Activated T-helper 1 cell treated with anti-CD3 and anti-CD28 coated beads, Interleukin-2, amount 50 U/mL, for 16 hours (primary cell): Measurements from ENCODE around the gene UBE2I.

ENCODE experiments used
- DNase-seq, 2 donors: peaks; one replicate each; pipeline ENCODE4 v3.0.0-alpha.2; 2020; ENCODE audit warnings: low read depth in 1 of 2, low spot score in 1 of 2

Gene UBE2I

DNA sequence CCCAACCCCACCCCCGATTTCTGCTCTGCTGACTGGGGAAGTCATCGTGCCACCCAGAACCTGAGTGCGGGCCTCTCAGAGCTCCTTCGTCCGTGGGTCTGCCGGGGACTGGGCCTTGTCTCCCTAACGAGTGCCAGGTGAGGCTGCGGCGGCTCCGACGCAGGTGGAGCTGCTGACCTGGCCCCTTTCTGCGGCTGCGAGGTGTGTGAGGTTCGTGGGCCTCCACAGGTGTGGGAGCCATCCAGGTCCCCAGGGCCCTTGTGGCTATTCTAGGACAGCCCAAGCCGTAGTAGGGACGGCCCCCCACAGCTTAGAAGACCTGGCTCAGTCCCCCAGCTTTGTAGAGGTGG lies 3.0 kb downstream of the UBE2I start:
- DNase-seq, result no peak

DNA sequence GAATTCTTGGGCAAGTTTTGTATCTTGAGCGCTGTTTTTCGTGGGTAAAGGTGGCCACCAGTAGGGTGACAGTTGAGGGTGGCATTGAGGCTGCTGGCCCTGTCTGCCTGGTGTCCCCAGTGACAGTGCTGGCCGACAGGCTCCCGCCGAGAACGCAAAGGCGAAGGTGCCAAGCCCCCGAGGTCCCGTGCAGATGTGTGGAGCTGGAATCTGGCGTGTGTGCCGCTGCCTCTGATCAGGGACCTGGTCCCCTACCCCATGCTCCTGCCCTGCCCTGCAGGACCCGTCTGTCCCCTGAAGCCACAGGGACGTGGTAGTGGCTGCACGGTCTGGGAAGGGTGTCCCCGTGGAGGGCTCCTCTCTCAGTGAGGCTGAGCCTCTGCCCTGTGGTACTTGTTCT lies 3.5 kb downstream of the UBE2I start:
- no peak for DNase-seq

DNA sequence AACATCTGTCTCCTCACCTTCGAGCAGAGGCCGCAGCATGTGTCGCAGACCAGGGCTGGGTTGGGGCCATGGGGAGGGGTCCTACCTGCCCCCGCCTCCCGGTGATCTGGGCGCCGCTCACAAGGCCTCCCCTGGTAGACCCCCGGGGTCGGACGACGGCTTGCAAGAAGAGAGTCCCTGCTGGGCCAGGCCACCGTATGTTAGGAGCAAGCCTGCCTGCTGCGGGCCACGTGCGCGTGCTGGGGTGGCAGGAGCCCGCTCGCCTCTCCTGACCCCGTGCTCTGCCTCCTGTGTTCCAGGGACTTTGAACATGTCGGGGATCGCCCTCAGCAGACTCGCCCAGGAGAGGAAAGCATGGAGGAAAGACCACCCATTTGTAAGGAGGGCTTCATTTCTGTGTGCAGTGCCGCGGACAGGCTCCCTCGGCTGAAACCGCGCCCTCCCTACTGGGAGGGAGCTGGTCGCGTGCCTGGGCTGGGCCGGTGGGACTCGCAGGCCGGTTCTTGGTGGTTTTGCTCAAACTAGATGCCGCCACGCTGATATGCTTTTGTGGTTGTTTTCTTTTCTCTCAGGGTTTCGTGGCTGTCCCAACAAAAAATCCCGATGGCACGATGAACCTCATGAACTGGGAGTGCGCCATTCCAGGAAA lies 4.4 kb downstream of the UBE2I start:
- DNase-seq, result no peak

DNA sequence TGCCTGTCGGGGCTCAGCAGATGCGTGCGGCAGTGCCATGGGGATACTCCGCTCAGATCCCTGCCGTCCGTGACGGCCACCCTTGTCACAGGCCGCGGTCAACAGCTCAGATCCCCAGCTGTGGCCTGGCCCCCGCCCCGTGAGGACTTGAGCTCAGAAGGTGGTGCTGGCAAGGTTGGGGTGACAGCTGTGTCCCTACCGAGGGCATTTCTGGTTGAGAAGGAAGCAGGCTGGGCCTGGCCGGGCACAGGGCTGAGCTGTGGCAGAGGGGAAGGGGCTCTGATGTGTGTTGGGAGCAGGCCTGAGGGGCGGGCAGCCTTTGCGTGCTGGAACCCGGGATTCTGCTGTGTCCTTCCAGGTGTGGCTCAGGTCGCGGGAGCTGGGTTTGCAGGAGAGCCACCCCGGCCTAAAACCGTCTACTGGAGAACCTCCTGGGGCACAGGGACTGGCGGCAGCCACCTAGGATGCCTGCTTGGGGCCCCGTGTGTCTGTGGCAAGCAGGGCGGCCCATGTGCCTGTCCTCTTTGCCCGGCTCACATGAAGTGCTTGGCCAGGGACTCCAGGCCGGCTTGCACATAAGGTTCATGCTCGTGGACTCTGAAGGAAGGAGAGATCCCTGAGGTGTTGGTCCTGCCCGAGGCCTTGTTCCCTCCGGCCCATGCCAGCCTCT lies 5.1 kb downstream of the UBE2I start:
- DNase-seq, result no peak

DNA sequence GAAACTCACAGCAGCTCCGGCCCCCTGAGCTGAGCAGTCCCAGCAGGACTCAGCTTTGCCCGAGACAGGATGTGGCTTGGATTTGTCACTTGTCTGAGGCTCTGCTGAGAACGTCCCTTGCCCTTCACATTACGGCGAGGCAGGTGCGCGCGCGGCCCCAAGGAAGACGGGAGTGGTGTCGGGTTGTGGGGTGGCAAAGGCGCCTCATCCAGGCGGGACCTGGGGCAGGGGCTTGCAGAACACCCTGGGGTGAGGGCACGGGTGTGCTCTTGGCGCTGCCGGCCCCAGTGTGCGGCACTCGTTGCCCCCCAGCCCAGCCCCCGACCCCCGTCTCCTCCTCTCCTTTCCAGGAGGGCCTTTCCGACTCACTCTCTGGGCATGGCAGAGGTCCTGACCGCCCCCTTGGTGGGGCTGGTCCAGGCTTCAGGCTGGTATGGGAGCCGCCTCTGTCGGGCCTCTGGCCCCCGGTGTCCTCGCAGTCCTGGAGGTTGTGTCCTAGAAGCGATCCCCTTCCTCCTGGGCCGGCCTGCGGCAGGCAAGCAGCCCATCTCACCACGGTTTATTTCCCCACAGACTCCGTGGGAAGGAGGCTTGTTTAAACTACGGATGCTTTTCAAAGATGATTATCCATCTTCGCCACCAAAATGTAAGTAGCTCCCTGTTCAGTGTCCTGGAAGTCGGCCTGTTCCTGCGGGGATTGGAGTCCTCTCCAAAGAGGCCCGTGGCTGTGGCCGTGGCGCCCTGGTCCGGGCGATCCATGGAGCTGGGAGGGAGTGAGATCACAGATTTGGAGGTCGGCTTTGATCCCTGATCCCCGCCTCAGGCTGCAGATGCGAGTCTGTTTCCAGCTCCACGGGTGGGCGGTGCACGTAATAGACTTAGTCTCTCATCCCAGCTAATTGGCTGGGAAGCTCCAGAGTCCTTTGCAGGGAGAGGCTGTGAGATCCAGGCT lies 5.9 kb downstream of the UBE2I start:
- no peak for DNase-seq

DNA sequence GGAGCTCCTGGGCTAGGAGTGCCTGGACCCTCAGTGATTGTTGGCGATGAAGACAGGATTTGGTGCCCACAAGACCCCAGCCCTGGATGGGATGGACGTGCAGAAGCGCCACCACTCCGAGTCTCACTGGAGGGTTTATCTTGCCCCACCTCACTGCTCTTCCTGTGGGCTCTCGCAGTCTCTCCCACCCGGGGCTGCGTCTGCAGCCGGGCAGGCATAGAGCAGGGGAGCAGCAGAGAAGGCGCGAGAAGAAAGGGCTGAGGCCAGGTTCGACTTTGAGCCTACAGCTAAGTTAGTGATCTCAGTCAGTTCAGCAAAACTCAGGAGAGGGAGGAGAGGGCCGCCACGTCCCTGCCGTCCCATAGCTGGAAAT lies 6.6 kb downstream of the UBE2I start:
- DNase-seq, result no peak

DNA sequence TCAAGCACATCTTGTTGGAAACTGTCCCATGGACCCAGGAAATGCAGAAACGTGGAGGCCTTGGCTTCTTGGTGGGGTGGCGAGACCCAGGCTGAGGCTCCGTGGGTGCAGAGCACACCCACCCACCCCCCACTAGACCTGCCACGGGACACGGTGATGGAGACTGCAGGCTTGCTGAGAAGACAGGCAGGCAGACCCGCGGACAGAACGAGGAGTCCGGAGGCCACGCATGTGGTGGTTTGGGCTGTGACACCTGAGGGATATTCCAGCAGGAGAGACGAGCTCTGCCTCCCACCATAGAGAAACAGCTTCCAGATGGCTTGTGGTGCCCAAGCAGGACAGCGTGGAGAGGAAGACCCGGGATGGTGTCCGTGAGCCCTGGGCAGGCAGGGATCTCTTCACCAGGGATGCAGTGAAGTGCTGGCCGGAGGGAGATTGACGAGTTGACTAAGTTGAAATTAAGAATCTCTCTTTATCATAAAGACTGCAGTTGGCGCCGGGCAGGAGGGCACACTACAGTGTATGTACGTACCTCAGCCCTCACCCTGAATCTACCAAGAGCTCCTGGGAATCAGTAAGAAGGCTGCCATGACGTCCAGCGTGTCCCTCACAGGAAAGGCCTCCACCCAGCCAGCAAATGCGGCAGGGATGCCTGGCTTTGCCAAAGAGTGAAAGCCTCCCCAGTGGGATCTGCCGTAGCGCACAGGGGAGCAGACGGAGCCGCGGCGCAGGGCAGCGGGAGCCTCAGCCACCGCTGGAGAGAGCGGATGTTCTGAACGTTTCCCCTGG lies 8.2 kb downstream of the UBE2I start:
- no peak for DNase-seq

DNA sequence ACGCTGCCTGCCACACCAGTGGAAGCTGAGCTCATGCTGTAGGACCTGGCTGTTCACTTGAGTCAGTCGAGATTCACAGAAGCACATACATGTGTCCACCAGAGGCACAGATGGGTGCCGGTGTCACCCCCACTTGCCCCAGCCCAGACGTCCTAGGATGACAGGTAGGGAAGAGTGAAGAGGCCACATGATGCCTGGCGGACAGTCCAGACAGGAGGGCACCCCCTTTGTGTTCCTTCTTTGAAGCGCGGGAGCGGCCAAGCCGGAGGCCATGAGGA lies 8.8 kb downstream of the UBE2I start:
- DNase-seq, result no peak

DNA sequence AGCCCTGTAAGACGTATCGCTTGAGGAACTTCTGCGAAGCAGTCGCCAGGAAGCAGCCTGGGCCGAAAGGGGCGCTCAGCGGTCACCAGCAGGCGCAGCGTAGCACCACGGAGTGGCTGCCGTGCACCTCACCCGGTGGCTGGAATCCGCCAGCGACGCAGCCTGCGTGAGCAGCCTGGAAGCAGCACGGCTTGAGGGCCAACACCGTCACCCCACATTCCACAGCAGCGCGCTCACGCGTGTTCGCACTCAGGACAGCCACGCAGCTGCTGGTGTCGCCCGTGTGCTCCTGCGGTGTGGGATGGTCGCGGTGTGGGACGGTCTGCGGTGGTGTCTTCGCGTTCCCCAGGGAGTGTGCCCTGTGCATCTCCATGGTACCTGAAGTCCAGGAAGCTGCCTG lies 9.6 kb downstream of the UBE2I start:
- DNase-seq, result no peak

DNA sequence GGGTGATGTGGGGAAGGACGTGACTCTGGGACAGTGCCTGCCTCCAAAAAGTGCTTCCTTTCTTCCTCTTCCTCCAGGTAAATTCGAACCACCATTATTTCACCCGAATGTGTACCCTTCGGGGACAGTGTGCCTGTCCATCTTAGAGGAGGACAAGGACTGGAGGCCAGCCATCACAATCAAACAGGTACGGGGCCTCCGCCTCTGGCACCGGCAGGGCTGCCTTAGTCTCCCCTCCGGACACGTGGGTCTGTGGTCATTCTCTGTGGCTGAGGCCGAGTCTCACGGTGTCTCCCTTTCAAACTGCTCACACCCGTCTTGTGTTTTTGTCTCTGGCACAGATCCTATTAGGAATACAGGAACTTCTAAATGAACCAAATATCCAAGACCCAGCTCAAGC lies 10.7 kb downstream of the UBE2I start:
- DNase-seq, result no peak

DNA sequence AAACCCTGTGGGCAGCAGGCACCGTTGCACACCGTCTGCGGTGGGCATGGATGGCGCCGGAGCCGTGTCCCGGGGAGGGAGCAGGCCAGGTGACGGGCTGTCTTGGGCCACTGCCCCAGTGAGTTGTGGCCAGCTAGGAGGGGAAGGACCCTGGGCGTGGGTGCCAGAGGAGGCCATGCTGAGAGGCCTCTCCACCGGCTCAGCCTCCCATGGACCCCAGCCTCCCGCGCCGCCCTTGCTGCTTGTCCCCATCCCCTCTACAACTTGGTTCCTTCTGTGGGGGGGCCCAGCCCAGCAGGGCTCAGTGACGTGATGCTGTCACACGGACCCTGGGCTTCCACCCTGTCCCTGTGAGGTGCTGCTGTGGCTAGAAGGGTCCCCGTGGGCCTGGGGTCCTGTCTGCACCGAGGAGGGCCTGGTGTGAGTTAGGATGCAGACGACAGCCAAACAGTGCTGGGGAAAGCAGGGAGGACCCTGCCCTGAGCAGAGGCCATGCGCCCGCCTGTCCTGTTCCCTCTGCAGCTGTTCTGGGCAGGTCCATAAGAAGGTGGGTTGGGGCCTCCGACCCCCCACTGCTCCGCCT lies 11.3 kb downstream of the UBE2I start:
- no peak for DNase-seq

DNA sequence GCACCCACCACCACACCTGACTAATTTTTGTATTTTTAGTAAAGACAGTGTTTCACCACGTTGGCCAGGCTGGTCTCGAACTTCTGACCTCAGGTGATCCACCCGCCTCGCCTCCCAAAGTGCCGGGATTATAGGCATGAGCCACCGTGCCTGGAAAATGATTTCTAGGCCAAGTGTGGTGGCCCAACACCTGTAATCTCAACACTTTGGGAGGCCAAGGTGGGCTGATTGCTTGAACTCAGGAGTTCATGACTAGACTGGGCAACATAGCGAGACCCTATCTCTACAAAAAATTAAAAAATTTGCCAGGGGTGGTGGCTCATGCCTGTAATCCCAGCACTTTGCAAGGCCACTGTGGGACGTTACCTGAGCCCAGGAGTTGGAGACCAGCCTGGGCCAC lies 13.0 kb downstream of the UBE2I start:
- no peak for DNase-seq

DNA sequence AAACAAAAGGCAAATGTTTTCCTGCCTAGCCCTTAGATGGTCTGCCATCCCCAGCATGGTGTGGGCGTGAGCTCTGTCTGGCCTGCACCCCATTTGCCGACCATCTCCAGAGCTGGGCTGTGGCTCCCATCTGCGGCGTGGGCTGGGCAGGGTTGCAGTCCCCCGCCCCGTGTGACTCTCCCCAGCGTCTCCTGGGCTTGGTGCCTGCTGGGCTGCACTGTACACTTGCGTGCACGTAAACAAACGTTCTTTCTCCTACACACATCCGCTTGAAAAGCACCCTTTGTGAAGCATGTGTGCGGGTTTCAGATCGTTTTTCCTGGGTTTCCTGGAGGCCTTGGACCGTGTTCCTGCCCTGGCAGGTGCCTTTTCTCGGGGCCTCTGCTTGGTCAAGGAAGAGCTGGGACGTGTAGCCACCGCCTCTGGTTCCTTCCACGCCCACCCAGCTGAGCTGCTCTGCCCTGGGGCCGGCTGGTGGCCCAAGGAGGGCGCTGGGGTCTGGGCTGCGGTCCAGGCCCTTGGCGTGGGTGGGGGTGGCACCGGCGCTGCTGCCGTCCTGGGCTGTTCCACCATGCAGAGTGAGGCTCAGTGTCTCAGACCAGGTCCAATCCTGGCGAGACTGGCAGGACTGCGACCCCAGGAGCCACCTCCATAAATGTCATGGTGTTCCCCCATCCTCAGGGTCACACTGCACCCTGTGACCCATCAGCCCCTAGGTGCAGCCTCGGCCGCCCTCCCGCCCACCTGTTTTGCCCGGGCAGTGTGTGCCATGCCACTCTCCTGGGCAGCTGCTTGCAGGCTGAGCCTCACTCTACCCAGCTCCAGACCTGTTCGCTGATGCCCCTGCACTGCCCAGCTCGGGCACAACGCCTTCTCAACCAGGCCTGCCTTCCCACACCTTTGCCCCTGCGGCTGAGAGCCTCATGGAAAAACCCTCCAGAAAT lies 14.1 kb downstream of the UBE2I start:
- DNase-seq, result no peak

DNA sequence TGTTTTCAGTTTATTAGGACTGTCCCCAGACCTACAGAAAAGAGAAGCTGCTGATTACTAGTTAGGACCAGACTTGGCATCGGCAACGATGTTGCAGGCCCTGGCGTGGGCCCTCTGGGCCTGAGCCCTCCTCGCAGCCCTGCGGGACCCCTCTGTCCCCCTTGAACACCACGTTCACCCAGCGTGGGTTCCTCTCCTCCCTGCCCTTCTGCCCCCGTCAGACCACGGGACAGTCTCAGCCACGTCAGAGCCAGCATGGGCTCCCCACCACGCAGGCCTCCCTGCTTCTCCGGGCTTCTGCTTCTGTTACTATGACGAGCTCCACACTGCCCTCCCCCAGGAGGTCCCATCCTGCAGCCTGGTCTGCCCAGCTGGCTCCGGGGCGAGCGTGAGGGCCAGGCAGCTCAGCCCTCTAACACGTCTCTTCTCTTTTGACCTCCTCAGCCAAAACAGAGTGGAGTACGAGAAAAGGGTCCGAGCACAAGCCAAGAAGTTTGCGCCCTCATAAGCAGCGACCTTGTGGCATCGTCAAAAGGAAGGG lies 14.9 kb downstream of the UBE2I start:
- no peak for DNase-seq

DNA sequence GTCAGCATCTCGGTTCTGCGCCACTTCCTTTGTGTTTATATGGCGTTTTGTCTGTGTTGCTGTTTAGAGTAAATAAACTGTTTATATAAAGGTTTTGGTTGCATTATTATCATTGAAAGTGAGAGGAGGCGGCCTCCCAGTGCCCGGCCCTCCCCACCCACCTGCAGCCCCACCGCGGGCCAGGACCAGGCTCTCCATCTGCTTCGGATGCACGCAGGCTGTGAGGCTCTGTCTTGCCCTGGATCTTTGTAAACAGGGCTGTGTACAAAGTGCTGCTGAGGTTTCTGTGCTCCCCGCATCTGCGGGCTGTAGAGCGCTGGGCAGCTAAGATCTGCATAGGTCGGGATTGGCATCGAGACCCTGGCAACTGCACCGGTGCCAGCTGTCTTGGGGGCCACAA lies 15.8 kb downstream of the UBE2I start:
- DNase-seq, result no peak

DNA sequence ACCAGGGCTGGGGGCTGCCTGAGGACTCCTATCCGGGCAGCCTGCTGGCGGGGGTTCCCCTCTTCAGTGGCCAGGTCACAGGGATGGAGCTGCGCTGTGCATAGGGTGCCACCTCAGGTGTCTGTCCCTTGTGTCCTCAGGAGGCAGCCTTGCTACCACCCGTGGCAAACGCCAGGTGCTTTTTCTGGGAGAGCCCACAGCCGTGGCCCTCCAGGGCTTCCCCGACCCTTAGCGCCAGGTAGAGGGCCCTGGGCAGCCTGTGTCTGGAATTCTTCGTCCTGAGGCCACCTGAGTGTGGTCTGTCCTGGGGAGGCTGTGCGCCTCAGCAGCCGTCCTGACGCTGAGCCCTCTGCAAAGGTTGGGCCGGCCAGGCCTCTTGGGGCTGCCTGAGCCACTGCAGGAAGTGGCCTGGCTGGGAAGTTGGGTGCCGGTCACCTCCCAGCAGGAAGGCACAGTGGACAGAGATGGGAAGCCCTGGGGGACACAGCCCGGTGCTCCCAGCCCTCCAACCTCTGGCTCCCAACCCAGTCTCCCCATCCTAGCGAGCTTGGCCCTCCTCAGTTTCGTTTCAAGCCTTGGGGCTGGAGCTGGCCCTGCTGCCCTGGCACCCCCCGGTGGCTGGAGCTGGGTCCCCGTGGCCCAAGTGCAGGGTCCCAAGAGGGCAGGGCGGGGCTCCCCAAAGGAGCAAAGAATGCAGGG lies 16.4 kb downstream of the UBE2I start:
- DNase-seq, result no peak

DNA sequence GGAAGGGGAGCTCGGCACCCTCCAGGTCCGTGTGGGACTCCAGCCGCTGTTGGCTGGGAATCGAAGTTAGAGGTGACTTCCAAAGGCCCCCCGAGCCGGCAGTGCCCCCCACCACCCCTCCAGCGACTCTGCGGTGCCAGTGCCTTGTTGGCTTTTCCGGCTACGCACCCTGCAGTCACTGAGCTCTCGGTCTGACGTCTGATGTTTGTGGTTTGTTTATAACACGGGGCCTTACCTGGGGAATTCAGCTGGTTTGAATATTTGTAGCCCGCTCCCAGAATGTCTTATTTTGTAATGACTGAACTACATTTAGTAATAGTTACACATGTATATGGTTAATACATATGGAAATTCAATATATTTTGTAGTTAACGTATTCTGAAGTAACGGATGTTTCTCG lies 17.0 kb downstream of the UBE2I start:
- DNase-seq, result no peak

DNA sequence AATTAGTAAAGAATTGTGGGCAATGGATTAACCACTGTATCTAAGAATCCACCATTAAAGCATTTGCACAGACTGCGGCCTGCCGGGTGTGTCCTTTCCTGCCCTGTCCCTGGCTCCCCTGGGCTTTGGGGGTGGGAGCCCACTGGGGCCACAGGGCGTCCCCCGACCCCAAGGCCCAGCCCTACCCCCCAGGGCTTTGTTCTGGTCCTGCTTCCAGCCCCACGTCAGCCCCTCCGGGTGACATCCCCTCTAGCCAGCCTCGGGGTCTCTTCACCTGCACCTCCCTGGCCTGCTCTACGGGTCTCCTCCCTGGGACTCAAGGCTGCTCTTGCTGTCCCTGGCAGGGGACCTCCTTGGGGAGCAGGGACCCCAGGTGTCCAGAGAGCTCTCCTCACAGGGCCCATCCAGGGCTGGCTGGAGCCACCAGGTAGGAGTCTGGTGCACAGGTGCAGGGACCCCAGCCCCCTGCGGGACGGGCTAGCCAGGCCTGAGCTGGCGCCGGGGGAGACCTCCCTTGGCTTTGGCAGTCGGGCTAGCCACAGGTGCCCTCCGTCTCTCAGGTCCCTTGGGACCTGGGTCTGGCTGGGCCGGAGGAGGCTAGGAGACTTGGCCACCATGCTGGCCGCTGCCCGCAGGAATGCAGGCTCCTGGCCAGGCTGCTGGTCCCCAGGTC lies 17.6 kb downstream of the UBE2I start:
- no peak for DNase-seq

DNA sequence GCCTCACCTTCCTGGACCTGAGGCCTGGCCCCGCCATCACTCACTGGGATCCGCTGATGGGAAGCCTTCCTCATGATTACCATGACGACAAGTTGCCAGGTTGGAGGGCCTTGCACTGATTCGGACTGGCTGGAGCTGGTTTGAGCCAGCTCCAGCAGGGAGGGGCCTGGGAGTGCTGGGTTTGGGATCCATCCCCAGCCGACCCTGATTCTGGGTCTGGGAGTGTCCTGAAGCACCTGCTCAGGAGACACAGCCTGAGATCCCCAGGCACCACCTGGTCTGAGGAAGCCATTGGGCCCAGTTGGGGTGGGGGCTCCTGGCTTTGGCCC lies 18.1 kb downstream of the UBE2I start:
- DNase-seq, result no peak
